ENCODE data around the gene CUL4B. TPM values are rescaled to one million over a fixed set of nuclear protein-coding genes. Genes with fewer than 3 reads are reported as not detected.
"Not testable (repeated sequence)": the region's sequence is repeated elsewhere in the genome, so short reads cannot be mapped to it uniquely, and the experiment has no call there.

CUL4B gene
- total RNA-seq, 2 experiments from 2014 or later, result 15.5 to 42.2 TPM

DNA sequence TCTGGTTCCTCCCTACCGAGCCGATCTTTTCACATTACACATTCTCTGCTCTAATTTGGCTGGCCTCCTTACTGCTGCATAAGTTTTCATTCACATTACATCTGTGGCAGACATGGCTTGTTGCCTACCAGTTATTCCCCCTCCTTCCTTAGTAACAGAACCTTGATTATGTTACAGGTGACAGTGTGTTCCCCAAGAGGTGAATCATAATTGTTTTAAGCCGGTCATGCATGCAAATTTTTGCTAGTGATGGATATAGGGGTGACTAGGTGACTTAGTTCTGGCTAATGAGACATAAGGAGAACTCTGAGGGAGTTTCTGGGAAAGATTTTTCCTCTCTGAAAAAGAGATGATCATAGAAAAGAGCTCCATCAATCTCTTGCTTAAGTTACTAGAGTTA lies 83.3 kb downstream of the CUL4B start:
- POLR2A ChIA-PET, result interaction anchor here (1.1 to 1.3 kb wide), 2 partner anchors 9 to 21 kb away, joined by 3 read pairs; partner anchors contain the start of gene LAMP2
- no peaks in the 10 kb centered on the region for H3K36me3 ChIP-seq (ENCODE audit: insufficient read depth, low read length)

DNA sequence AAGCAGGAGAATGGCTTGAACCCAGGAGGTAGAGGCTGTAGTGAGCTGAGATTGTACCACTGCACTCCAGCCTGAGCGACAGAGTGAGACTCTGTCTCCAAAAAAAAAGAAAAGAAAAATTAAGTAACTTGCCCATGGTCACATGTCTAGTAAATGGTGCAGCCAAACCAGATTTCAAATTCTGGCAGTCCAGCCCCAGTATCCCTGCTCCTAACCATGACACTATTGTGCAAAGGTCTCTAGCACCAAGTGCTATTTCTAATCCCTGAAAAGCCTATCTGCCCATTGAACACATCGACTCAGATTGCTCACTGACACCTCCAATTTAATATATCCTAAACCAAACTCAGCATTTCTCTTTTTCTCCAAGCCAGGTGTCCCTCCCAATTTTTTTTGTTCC lies 84.0 kb downstream of the CUL4B start:
- POLR2A ChIA-PET, result interaction anchor here (1.3 kb wide), 1 partner anchor 8 kb away, joined by 3 read pairs; the partner anchor contains the start of gene LAMP2
- CTCF ChIA-PET (ENCODE audit: unreplicated experiment), result interaction anchor here (0.6 kb wide), 1 partner anchor 141 kb away, joined by 3 read pairs; no protein-coding TSS in a partner anchor
- intact Hi-C loops (cut with micrococcal nuclease; ENCODE audit: unreplicated experiment), result no loop called here

More for the DNA sequence above, 83.3 kb downstream of the CUL4B start:
- CTCF ChIA-PET (ENCODE audit: unreplicated experiment), result interaction anchor here (0.6 kb wide), 1 partner anchor 141 kb away, joined by 3 read pairs; no protein-coding TSS in a partner anchor
- Histone ChIP-seq H3K9me2 (ENCODE audit: insufficient read depth, low read length) (no peaks in the 10 kb centered on the region), H3K4me3 (ENCODE audit: low read depth, low read length, poor library complexity, severe bottlenecking) (no peak overlapping the region), H3K27ac (ENCODE audit: low read depth, low read length, poor library complexity, severe bottlenecking) (no peak overlapping the region), H2AFZ (ENCODE audit: low read length) (no peak overlapping the region; the same call in 1 of the 2 replicates), H3K79me2 (ENCODE audit: insufficient read depth, low read depth, low read length) (no peaks in the 10 kb centered on the region), H4K20me1 (ENCODE audit: insufficient read depth, low read length) (no peaks in the 10 kb centered on the region), H3K4me1 (ENCODE audit: insufficient read depth, low read length, poor library complexity, severe bottlenecking) (no peaks in the 10 kb centered on the region), H3K4me2 (ENCODE audit: low read length) (no peak overlapping the region), H3K9me3 (ENCODE audit: low read length) (no peaks in the 10 kb centered on the region)
- BruUV-seq (replicated peaks), result no TSS peak
- intact Hi-C loops (cut with micrococcal nuclease; ENCODE audit: unreplicated experiment), result no loop called here
- TF ChIP-seq EZH2phosphoT487 (IDR thresholded peaks at IDR 0.05; ENCODE audit: borderline replicate concordance, low read depth, low read length), result no peak
- TF ChIP-seq, protein P1, sequence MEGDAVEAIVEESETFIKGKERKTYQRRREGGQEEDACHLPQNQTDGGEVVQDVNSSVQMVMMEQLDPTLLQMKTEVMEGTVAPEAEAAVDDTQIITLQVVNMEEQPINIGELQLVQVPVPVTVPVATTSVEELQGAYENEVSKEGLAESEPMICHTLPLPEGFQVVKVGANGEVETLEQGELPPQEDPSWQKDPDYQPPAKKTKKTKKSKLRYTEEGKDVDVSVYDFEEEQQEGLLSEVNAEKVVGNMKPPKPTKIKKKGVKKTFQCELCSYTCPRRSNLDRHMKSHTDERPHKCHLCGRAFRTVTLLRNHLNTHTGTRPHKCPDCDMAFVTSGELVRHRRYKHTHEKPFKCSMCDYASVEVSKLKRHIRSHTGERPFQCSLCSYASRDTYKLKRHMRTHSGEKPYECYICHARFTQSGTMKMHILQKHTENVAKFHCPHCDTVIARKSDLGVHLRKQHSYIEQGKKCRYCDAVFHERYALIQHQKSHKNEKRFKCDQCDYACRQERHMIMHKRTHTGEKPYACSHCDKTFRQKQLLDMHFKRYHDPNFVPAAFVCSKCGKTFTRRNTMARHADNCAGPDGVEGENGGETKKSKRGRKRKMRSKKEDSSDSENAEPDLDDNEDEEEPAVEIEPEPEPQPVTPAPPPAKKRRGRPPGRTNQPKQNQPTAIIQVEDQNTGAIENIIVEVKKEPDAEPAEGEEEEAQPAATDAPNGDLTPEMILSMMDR (conservative IDR thresholded peaks at IDR 0.05; ENCODE audit: low read length), result no peak
- DNase-seq (ENCODE audit: low spot score), result no peak

DNA sequence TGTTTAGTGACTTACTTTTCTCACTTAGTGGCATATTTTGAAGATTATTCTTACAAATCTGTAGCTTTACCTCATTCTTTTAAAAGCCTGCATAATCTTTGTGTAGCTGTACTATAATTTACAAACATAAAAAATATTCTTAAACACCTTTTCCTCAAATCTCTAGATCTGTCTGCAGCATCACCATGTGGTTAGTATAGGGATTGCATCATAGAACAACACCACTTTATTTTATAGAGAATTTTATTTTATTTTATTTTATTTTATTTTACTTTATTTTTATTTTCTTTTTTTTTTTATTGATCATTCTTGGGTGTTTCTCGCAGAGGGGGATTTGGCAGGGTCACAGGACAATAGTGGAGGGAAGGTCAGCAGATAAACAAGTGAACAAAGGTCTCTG lies 85.3 kb downstream of the CUL4B start:
- peak; percentile 43 for DNase-seq (ENCODE audit: low spot score)
- H2AFZ ChIP-seq (ENCODE audit: low read length); H3K36me3 ChIP-seq (ENCODE audit: insufficient read depth, low read length); H3K79me2 ChIP-seq (ENCODE audit: insufficient read depth, low read depth, low read length); H3K27ac ChIP-seq (ENCODE audit: low read depth, low read length, poor library complexity, severe bottlenecking); H3K4me1 ChIP-seq (ENCODE audit: insufficient read depth, low read length, poor library complexity, severe bottlenecking); H3K4me2 ChIP-seq (ENCODE audit: low read length); H4K20me1 ChIP-seq (ENCODE audit: insufficient read depth, low read length); H3K4me3 ChIP-seq (ENCODE audit: low read depth, low read length, poor library complexity, severe bottlenecking); H3K9me3 ChIP-seq (ENCODE audit: low read length); H3K9me2 ChIP-seq (ENCODE audit: insufficient read depth, low read length); BruUV-seq (replicated peaks); CTCF ChIA-PET (ENCODE audit: unreplicated experiment): not testable (repeated sequence)
- POLR2A ChIA-PET, result interaction anchor here (0.8 kb wide), 1 partner anchor 19 kb away, joined by 4 read pairs; no protein-coding TSS in a partner anchor
- intact Hi-C loops (cut with micrococcal nuclease; ENCODE audit: unreplicated experiment), result loop anchor here (1.0 kb wide), 1 partner anchor 95 kb away; no protein-coding TSS in a partner anchor
- TF ChIP-seq, protein P1 (conservative IDR thresholded peaks at IDR 0.05; ENCODE audit: low read length), result peak; percentile 74

More for the DNA sequence above, 84.0 kb downstream of the CUL4B start:
- Histone ChIP-seq H3K27ac (ENCODE audit: low read depth, low read length, poor library complexity, severe bottlenecking) (no peak overlapping the region), H2AFZ (ENCODE audit: low read length) (no peak overlapping the region), H3K4me3 (ENCODE audit: low read depth, low read length, poor library complexity, severe bottlenecking) (no peak overlapping the region), H4K20me1 (ENCODE audit: insufficient read depth, low read length) (no peaks in the 10 kb centered on the region), H3K79me2 (ENCODE audit: insufficient read depth, low read depth, low read length) (no peaks in the 10 kb centered on the region), H3K4me2 (ENCODE audit: low read length) (no peak overlapping the region), H3K9me3 (ENCODE audit: low read length) (no peaks in the 10 kb centered on the region), H3K4me1 (ENCODE audit: insufficient read depth, low read length, poor library complexity, severe bottlenecking) (no peaks in the 10 kb centered on the region), H3K36me3 (ENCODE audit: insufficient read depth, low read length) (no peaks in the 10 kb centered on the region), H3K9me2 (ENCODE audit: insufficient read depth, low read length) (no peaks in the 10 kb centered on the region)
- DNase-seq (ENCODE audit: low spot score), result no peak
- BruUV-seq (replicated peaks), result no TSS peak
- TF ChIP-seq, protein P1 (conservative IDR thresholded peaks at IDR 0.05; ENCODE audit: low read length), result no peak
- no peak for TF ChIP-seq EZH2phosphoT487 (IDR thresholded peaks at IDR 0.05; ENCODE audit: borderline replicate concordance, low read depth, low read length)
